Spleen (tissue), 11 donors: ENCODE measurements around the gene RPL14. TPM values are rescaled to one million over a fixed set of nuclear protein-coding genes. Genes with fewer than 3 reads are reported as not detected.

ENCODE experiments used
- DNase-seq: peaks from one replicate; pipeline ENCODE4 v3.0.0-alpha.2; 2020
- H3K27ac ChIP-seq, 8 donors: fragments of 200-600 bp; sonication (generic) in 7 of 8; 1 replicate in 4 of 8; 2 replicates in 4 of 8; pipeline versions ENCODE4 v1.5.0 to v1.8.0; 2016 to 2021; ENCODE audit warnings: inconsistent platforms in 4 of 8, mild to moderate bottlenecking in 4 of 8, moderate library complexity in 1 of 8
- H3K27me3 ChIP-seq, 7 donors: fragments of 200-600 bp; sonication (generic) in 6 of 7; replicated peaks in 1 of 7; 1 replicate in 4 of 7; 2 replicates in 3 of 7; pipeline versions ENCODE4 v1.5.0 to v1.8.0; 2016 to 2021; ENCODE audit warnings: inconsistent platforms in 3 of 7, mild to moderate bottlenecking in 1 of 7
- H3K36me3 ChIP-seq, 6 donors: fragments of 200-600 bp; sonication (generic) in 5 of 6; 1 replicate in 4 of 6; 2 replicates in 2 of 6; pipeline versions ENCODE4 v1.5.0 to v1.8.0; 2016 to 2021; ENCODE audit warnings: inconsistent platforms in 2 of 6
- H3K4me1 ChIP-seq, 6 donors: fragments of 200-600 bp; sonication (generic) in 5 of 6; 1 replicate in 3 of 6; 2 replicates in 3 of 6; pipeline versions ENCODE4 v1.5.0 to v1.8.0; 2016 to 2021; ENCODE audit warnings: inconsistent platforms in 3 of 6
- H3K4me3 ChIP-seq, 8 donors: fragments of 200-600 bp; sonication (generic) in 7 of 8; 1 replicate in 4 of 8; 2 replicates in 4 of 8; pipeline versions ENCODE4 v1.5.0 to v1.8.0; 2016 to 2021; ENCODE audit warnings: inconsistent platforms in 4 of 8, mild to moderate bottlenecking in 4 of 8, moderate library complexity in 2 of 8
- H3K9me3 ChIP-seq, 8 donors: fragments of 200-600 bp; sonication (generic) in 7 of 8; 1 replicate in 4 of 8; 2 replicates in 4 of 8; pipeline versions ENCODE4 v1.5.0 to v1.8.0; 2016 to 2021; ENCODE audit warnings: inconsistent platforms in 4 of 8
- POLR2A ChIP-seq, 3 donors: fragments of 450-650 bp; IDR thresholded peaks; one replicate each; pipeline ENCODE4 v1.5.1; 2017; ENCODE audit warnings: antibody characterized with exemption in 3 of 3, mild to moderate bottlenecking in 1 of 3
- POLR2AphosphoS5 ChIP-seq, 3 donors: sonication (generic); formaldehyde crosslinking; IDR thresholded peaks; one replicate each; pipeline ENCODE4 v1.5.1; 2017; ENCODE audit warnings: antibody characterized with exemption in 3 of 3
- WGBS, 5 donors: extraction: QIAGEN DNeasy Blood & Tissue Kit in 3 of 5; methylation state at CpG; one replicate each; pipeline versions ENCODE4 v1.1.5 to v1.1.7; 2013 to 2018; 5-methylcytosine and 5-hydroxymethylcytosine counted together
- intact Hi-C: fragments of 100-400 bp; cut with DNase I; formaldehyde crosslinking; loops from one replicate; pipeline ENCODE4 v1.15.0; 2023; ENCODE audit warnings: low total_unique reads
- polyA plus RNA-seq, 3 donors: library from polyadenylated mRNA; stranded (reverse); fragments of 200-250 nt; gene quantifications; one replicate each; pipeline ENCODE4 v1.2.1, GENCODE V29; 2013
- total RNA-seq, 7 donors: library from RNA; depleted of rRNA in 3 of 7; stranded (reverse); fragments of >200 nt in 3 of 7; fragmentation: NEBNext Ultra II Directional in 4 of 7; extraction: Animal tissue kit (Norgen Biotek cat#: 25700) in 4 of 7; gene quantifications; one replicate each; pipeline versions ENCODE4 v1.1.0 to v1.2.1, GENCODE V29; 2016 to 2021
- TF ChIP-seq, protein P1 (sequence below), 11 experiments: fragments of 200-600 bp in 7 of 11; fragments of 450-650 bp in 4 of 11; sonication (generic) in 4 of 11; IDR thresholded peaks in 8 of 11; conservative IDR thresholded peaks in 3 of 11; 1 replicate in 7 of 11; 2 replicates in 4 of 11; pipeline versions ENCODE4 v1.4.0 to v1.8.0; 2016 to 2021; ENCODE audit warnings: antibody characterized with exemption in 11 of 11, inconsistent platforms in 4 of 11, mild to moderate bottlenecking in 1 of 11
- donor health status: healthy with polysubstance abuse.
- donor health status: DM: no; HTN: no; CAD: no; lungs with moderate emphysema.
- donor health status: DM: no; HTN: no; CAD: no.
- donor health status: Bipolar disorder and iron deficiency.
- donor health status: healthy.
- donor health status: DM: no; HTN: no; CAD: no.
- donor health status: DM: yes; HTN: yes; CAD: no.

RPL14 gene
- total and polyA plus RNA-seq, 10 donors, result 292 to 2,856 (median 1,317) TPM

DNA sequence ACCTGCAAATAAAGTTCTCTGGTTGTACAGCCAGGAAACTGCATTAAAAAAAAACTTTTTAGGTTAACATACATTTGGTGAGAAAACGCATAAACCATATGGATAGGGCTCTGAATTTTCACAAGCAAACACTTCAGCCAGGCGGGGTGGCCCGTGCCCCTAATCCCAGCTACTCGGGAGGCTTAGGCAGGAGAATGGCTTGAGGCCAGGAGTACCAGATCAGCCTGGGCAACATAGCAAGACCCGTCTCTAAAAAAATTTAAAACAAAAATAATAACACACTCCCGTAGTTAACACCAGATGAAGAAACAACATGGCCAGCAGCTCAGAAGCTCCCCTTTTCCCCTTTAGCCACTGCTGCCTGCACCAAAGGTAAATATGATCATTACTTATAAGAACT lies 3.2 kb upstream of the RPL14 start:
- H3K27ac ChIP-seq, result peak overlapping the region in 7 of 8 donors; percentile 88 to 97 (median 95)
- peak overlapping the region in 5 of 8 donors; percentile 36 to 76 (median 53) for H3K4me3 ChIP-seq
- 39 to 53% (median 47%) methylated on average over 6 of the region's 6 CpGs for WGBS, 5 donors

DNA sequence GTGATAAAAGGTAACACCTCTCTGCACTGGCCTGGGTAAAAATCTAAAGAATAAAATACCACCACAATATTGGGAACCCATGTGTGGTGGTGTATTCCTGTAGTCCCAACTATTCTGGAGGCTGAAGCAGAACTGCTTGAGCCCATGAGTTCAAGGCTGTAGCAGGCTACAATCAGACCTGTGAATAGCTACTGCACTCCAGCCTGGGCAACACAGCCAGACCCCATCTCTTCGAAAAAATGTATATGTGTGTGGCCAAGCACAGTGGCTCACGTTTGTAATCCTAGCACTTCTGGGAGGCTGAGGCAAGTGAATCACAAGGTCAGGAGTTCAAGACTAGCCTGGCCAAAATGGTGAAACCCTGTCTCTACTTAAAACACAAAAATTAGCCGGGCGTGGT lies 1.8 kb upstream of the RPL14 start:
- intact Hi-C loops, result loop anchor here (10.0 kb wide), 2 partner anchors 69 to 141 kb away; partner anchors contain the start of gene ZNF621
- WGBS, 5 donors, result 89 to 94% (median 92%) methylated on average over 4 of the region's 4 CpGs
- Histone ChIP-seq H3K4me1 (peaks cover 25 to 66% (median 48%) of the 10 kb centered on the region in 6 donors), H3K36me3 (peaks cover 0 to 33% (median 24%) of the 10 kb centered on the region in 6 donors), H3K4me3 (no peak overlapping the region), H3K27ac (no peak overlapping the region), H3K27me3 (no peaks in the 10 kb centered on the region), H3K9me3 (no peaks in the 10 kb centered on the region)
- TF ChIP-seq POLR2A (IDR thresholded peaks at IDR 0.05), result no peak
- TF ChIP-seq, protein P1, sequence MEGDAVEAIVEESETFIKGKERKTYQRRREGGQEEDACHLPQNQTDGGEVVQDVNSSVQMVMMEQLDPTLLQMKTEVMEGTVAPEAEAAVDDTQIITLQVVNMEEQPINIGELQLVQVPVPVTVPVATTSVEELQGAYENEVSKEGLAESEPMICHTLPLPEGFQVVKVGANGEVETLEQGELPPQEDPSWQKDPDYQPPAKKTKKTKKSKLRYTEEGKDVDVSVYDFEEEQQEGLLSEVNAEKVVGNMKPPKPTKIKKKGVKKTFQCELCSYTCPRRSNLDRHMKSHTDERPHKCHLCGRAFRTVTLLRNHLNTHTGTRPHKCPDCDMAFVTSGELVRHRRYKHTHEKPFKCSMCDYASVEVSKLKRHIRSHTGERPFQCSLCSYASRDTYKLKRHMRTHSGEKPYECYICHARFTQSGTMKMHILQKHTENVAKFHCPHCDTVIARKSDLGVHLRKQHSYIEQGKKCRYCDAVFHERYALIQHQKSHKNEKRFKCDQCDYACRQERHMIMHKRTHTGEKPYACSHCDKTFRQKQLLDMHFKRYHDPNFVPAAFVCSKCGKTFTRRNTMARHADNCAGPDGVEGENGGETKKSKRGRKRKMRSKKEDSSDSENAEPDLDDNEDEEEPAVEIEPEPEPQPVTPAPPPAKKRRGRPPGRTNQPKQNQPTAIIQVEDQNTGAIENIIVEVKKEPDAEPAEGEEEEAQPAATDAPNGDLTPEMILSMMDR (IDR thresholded peaks at IDR 0.05 in 8 of 11, conservative IDR thresholded peaks at IDR 0.05 in 3 of 11), result no peak
- no peak for DNase-seq

More for the DNA sequence above, 3.2 kb upstream of the RPL14 start:
- Histone ChIP-seq H3K9me3 (no peaks in the 10 kb centered on the region), H3K4me1 (peaks cover 21 to 52% (median 38%) of the 10 kb centered on the region in 6 donors), H3K27me3 (no peaks in the 10 kb centered on the region), H3K36me3 (peaks cover 0 to 23% (median 10%) of the 10 kb centered on the region in 6 donors)
- TF ChIP-seq POLR2AphosphoS5 (IDR thresholded peaks at IDR 0.05) (no peak), POLR2A (IDR thresholded peaks at IDR 0.05) (no peak)
- TF ChIP-seq, protein P1 (IDR thresholded peaks at IDR 0.05 in 8 of 11, conservative IDR thresholded peaks at IDR 0.05 in 3 of 11), result no peak
- intact Hi-C loops, result loop anchor here (10.0 kb wide), 2 partner anchors 71 to 139 kb away; partner anchors contain the start of gene ZNF621
- DNase-seq, result no peak

DNA sequence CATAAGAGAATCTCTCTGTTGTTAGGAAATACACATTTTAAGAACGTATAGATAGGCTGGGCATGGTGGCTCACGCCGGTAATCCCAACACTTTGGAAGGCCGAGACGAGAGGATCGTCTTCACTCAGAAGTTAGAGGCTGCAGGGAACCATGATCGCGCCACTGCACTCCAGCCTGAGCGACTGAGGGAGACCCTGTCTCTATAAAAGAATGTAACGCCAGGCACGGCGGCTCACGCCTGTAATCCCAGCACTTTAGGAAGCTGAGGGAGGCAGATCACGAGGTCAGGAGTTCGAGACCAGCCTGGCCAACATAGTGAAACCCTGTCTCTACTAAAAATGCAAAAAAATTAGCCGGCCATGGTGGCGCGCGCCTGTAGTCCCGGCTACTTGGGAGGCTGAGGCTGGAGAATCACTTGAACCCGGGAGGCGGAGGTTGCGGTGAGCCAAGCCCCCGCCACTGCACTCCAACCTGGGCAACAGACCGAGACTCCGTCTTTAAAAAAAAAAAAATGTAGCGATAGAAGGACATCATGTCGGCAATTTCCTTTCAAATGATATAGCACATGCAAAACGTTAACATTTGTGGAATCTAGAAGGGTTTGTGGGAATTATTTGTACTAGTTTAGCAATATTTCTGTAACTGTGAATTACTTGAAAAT lies 730 bp upstream of the RPL14 start:
- peaks cover 25 to 76% (median 49%) of the 10 kb centered on the region in 6 donors for H3K4me1 ChIP-seq

More for the DNA sequence above, 730 bp upstream of the RPL14 start:
- TF ChIP-seq POLR2AphosphoS5 (IDR thresholded peaks at IDR 0.05), result no peak
- TF ChIP-seq, protein P1 (IDR thresholded peaks at IDR 0.05 in 8 of 11, conservative IDR thresholded peaks at IDR 0.05 in 3 of 11), result no peak
- no peak for TF ChIP-seq POLR2A (IDR thresholded peaks at IDR 0.05)
- DNase-seq, result peak; percentile 83
- H3K9me3 ChIP-seq, result no peaks in the 10 kb centered on the region
- intact Hi-C loops, result loop anchor here (10.0 kb wide), 2 partner anchors 68 to 142 kb away; partner anchors contain the start of gene ZNF621
- H3K27me3 ChIP-seq, result no peaks in the 10 kb centered on the region
- H3K27ac ChIP-seq, result peak overlapping the region; percentile 86 to 93 (median 90)
- H3K36me3 ChIP-seq, result peaks cover 0 to 33% (median 32%) of the 10 kb centered on the region in 6 donors
- peak overlapping the region; percentile 66 to 99 (median 90) for H3K4me3 ChIP-seq
- 49 to 57% (median 53%) methylated on average over 29 of the region's 29 CpGs for WGBS, 5 donors
